A549 (cell line): Measurements from ENCODE around the gene GBE1.

Experiments used
- EP300 ChIP-seq, 2 experiments: fragments of >200 bp; sonication (Bioruptor Twin); formaldehyde crosslinking; IDR thresholded peaks; 2 replicates in 1 of 2; 3 replicates in 1 of 2; pipeline ENCODE4 v1.6.1; 2016 to 2017
- FOSB ChIP-seq: fragments of 250-450 bp; sonication (Bioruptor Pico); IDR thresholded peaks from 2 replicates; pipeline ENCODE4 v1.5.0; 2020; ENCODE audit warnings: mild to moderate bottlenecking, moderate library complexity
- JUNB ChIP-seq: fragments of >200 bp; sonication (Bioruptor Twin); formaldehyde crosslinking; IDR thresholded peaks from 2 replicates; pipeline ENCODE4 v1.6.1; 2016
- POLR2A ChIP-seq: IDR thresholded peaks from 2 replicates; pipeline ENCODE4 v1.6.1; 2012; ENCODE audit warnings: mild to moderate bottlenecking, low read length
- REST ChIP-seq: fragments of 200-600 bp; sonication (generic); IDR thresholded peaks from 2 replicates; pipeline ENCODE4 v1.6.1; 2016; ENCODE audit warnings: antibody characterized with exemption, mild to moderate bottlenecking, moderate library complexity
- TF ChIP-seq, protein P1 (sequence below): fragments of >200 bp; sonication (Bioruptor Twin); formaldehyde crosslinking; IDR thresholded peaks from 3 replicates; pipeline ENCODE4 v1.5.1; 2016

- TF ChIP-seq EP300 (IDR thresholded peaks at IDR 0.05) (no peak), POLR2A (no peak), JUNB (no peak), FOSB (no peak), REST (no peak)
- TF ChIP-seq, protein P1, sequence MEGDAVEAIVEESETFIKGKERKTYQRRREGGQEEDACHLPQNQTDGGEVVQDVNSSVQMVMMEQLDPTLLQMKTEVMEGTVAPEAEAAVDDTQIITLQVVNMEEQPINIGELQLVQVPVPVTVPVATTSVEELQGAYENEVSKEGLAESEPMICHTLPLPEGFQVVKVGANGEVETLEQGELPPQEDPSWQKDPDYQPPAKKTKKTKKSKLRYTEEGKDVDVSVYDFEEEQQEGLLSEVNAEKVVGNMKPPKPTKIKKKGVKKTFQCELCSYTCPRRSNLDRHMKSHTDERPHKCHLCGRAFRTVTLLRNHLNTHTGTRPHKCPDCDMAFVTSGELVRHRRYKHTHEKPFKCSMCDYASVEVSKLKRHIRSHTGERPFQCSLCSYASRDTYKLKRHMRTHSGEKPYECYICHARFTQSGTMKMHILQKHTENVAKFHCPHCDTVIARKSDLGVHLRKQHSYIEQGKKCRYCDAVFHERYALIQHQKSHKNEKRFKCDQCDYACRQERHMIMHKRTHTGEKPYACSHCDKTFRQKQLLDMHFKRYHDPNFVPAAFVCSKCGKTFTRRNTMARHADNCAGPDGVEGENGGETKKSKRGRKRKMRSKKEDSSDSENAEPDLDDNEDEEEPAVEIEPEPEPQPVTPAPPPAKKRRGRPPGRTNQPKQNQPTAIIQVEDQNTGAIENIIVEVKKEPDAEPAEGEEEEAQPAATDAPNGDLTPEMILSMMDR: peak; percentile 87
These were observed 94.8 kb downstream of the GBE1 start for GRCh38 chr3:81666502-81667121.
